Fibroblast of lung (primary cell): ENCODE measurements around the gene METTL22.

Source experiments
- EZH2 ChIP-seq: IDR thresholded peaks from 2 replicates; pipeline ENCODE4 v1.5.1; 2012; ENCODE audit warnings: low read length, control low read depth, mild to moderate bottlenecking; ENCODE audit errors: missing control alignments
- TF ChIP-seq, protein P1 (sequence below), 2 donors: IDR thresholded peaks in 1 of 2; conservative IDR thresholded peaks in 1 of 2; 1 replicate in 1 of 2; 2 replicates in 1 of 2; pipeline ENCODE4 v1.5.1; 2011 to 2012; ENCODE audit warnings: low read length in 2 of 2, control low read depth in 1 of 2, inconsistent platforms in 1 of 2, low read depth in 1 of 2, mild to moderate bottlenecking in 1 of 2

DNA sequence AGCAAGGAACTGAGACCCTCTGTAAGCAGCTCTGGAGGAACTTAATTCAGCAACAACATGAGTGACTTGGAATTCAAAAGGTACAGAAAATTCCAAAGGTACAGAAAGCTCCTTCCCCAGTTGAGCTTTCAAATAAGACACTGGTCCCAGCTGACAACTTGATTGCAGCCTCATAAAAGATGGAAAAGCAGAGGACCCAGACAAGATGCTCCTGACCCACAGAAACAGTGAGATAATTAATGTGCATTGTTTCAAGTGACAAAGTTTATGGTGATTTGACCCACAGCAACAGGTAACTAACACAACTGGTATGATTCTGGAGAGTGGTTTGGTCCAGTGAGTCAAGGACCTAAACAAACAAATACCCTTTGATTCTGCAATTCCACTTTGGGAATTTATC lies 15.9 kb upstream of the METTL22 start:
- TF ChIP-seq, protein P1, sequence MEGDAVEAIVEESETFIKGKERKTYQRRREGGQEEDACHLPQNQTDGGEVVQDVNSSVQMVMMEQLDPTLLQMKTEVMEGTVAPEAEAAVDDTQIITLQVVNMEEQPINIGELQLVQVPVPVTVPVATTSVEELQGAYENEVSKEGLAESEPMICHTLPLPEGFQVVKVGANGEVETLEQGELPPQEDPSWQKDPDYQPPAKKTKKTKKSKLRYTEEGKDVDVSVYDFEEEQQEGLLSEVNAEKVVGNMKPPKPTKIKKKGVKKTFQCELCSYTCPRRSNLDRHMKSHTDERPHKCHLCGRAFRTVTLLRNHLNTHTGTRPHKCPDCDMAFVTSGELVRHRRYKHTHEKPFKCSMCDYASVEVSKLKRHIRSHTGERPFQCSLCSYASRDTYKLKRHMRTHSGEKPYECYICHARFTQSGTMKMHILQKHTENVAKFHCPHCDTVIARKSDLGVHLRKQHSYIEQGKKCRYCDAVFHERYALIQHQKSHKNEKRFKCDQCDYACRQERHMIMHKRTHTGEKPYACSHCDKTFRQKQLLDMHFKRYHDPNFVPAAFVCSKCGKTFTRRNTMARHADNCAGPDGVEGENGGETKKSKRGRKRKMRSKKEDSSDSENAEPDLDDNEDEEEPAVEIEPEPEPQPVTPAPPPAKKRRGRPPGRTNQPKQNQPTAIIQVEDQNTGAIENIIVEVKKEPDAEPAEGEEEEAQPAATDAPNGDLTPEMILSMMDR (conservative IDR thresholded peaks at IDR 0.05 in 1 of 2, IDR thresholded peaks at IDR 0.05 in 1 of 2; ENCODE audit: low read depth in 1 of 2, low read length in 2 of 2) = no peak
- TF ChIP-seq EZH2 = no peak
